Left ventricle myocardium inferior (tissue), 1 donor: Measurements from ENCODE around the gene IDH3A. TPM values are rescaled to one million over a fixed set of nuclear protein-coding genes. Genes with fewer than 3 reads are reported as not detected.

ENCODE experiments used
- DNase-seq: peaks from one replicate; pipeline ENCODE4 v3.0.0-alpha.2; 2020
- H3K27ac ChIP-seq: fragments of 200-600 bp; replicated peaks from 2 replicates; pipeline ENCODE4 v1.8.0; 2021
- H3K27me3 ChIP-seq: fragments of 200-600 bp; 2 replicates; pipeline ENCODE4 v1.8.0; 2021; ENCODE audit warnings: low read depth
- H3K36me3 ChIP-seq: fragments of 200-600 bp; 2 replicates; pipeline ENCODE4 v1.8.0; 2021
- H3K4me1 ChIP-seq: fragments of 200-600 bp; 2 replicates; pipeline ENCODE4 v1.8.0; 2021
- H3K4me3 ChIP-seq: fragments of 200-600 bp; 2 replicates; pipeline ENCODE4 v1.8.0; 2021; ENCODE audit warnings: mild to moderate bottlenecking, moderate library complexity
- H3K9me3 ChIP-seq: fragments of 200-600 bp; replicated peaks from 2 replicates; pipeline ENCODE4 v1.8.0; 2021
- intact Hi-C: fragments of 100-400 bp; cut with micrococcal nuclease; formaldehyde crosslinking; loops from one replicate; pipeline ENCODE4 v1.11.0; 2022
- total RNA-seq: library from RNA; stranded (reverse); fragmentation: NEBNext Ultra II Directional; extraction: Animal tissue kit (Norgen Biotek cat#: 25700); gene quantifications from one replicate; pipeline ENCODE4 v1.2.1, GENCODE V29; 2021
- TF ChIP-seq, protein P1 (sequence below): fragments of 200-600 bp; IDR thresholded peaks from 2 replicates; pipeline ENCODE4 v1.8.0; 2021; ENCODE audit warnings: antibody characterized with exemption, mild to moderate bottlenecking, borderline replicate concordance
- donor health status: DM: no; HTN: yes; CAD: no; lungs with severe emphysema.

IDH3A gene
- total RNA-seq, 1 donor from 2014 or later, result 465 TPM

DNA sequence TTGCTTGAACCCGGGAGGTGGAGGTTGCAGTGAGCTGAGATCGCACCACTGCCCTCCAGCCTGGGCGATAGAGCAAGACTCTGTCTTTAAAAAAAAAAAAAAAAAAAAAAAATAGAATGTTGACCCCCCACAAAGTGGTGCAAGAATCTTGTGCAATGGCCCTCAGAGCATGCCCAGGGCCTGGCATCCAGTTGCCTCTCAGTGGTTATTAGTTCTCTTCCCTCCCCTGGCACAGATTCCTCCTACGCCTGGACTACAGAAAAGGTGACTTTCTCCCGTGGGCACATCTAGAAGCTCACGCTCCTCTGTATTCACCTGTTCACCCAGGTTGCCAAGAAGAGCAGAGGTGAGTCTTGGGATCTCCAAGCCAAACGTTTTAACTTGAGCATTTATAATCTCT is 48.5 kb downstream of the IDH3A start:
- H3K4me3 ChIP-seq, result no peak overlapping the region
- H3K9me3 ChIP-seq, result no peaks in the 10 kb centered on the region
- no peaks in the 10 kb centered on the region for H3K27me3 ChIP-seq
- intact Hi-C loops, result loop anchor here (5.0 kb wide), 1 partner anchor 85 kb away; no protein-coding TSS in a partner anchor
- TF ChIP-seq, protein P1, sequence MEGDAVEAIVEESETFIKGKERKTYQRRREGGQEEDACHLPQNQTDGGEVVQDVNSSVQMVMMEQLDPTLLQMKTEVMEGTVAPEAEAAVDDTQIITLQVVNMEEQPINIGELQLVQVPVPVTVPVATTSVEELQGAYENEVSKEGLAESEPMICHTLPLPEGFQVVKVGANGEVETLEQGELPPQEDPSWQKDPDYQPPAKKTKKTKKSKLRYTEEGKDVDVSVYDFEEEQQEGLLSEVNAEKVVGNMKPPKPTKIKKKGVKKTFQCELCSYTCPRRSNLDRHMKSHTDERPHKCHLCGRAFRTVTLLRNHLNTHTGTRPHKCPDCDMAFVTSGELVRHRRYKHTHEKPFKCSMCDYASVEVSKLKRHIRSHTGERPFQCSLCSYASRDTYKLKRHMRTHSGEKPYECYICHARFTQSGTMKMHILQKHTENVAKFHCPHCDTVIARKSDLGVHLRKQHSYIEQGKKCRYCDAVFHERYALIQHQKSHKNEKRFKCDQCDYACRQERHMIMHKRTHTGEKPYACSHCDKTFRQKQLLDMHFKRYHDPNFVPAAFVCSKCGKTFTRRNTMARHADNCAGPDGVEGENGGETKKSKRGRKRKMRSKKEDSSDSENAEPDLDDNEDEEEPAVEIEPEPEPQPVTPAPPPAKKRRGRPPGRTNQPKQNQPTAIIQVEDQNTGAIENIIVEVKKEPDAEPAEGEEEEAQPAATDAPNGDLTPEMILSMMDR, result no peak
- no peaks in the 10 kb centered on the region for H3K36me3 ChIP-seq
- H3K4me1 ChIP-seq, result peaks cover 4% of the 10 kb centered on the region
- no peak for DNase-seq
- H3K27ac ChIP-seq, result no peak overlapping the region

DNA sequence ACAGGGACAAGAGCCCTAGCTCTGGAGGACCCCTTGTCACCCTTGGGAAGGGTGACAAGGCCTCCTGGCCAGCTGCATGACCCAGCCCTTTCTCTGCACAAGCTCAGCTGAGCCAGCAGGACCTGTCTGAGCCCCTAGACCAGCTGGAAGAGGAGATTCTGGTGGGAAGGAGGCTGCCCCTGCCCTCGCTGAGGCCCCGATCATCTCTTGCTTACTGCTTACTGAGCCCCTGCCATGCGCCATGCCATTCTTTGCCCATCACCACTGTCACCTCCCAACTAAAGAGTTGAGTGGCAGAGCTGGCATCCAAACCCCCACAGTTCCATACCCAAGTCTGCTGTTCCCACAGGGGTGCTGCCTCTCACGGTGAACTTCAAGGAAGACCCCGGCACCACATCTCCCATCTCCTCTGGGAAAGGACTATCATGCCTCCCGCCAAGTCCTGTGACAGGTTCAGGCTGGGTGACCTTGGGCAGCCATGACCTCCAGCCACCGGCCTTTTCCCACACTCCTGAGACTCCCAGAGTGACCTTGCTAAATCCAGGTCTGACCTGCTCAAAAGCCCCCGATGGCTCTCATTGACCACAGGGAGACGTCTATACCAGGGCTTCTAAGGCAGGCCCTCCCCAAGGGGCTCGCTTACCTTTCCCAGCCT is 51.2 kb downstream of the IDH3A start:
- Histone ChIP-seq H3K27me3 (no peaks in the 10 kb centered on the region), H3K9me3 (no peaks in the 10 kb centered on the region), H3K27ac (no peak overlapping the region), H3K4me3 (no peak overlapping the region), H3K36me3 (no peaks in the 10 kb centered on the region), H3K4me1 (peaks cover 29% of the 10 kb centered on the region)
- DNase-seq, result no peak
- intact Hi-C loops, result no loop called here
- TF ChIP-seq, protein P1, result no peak

DNA sequence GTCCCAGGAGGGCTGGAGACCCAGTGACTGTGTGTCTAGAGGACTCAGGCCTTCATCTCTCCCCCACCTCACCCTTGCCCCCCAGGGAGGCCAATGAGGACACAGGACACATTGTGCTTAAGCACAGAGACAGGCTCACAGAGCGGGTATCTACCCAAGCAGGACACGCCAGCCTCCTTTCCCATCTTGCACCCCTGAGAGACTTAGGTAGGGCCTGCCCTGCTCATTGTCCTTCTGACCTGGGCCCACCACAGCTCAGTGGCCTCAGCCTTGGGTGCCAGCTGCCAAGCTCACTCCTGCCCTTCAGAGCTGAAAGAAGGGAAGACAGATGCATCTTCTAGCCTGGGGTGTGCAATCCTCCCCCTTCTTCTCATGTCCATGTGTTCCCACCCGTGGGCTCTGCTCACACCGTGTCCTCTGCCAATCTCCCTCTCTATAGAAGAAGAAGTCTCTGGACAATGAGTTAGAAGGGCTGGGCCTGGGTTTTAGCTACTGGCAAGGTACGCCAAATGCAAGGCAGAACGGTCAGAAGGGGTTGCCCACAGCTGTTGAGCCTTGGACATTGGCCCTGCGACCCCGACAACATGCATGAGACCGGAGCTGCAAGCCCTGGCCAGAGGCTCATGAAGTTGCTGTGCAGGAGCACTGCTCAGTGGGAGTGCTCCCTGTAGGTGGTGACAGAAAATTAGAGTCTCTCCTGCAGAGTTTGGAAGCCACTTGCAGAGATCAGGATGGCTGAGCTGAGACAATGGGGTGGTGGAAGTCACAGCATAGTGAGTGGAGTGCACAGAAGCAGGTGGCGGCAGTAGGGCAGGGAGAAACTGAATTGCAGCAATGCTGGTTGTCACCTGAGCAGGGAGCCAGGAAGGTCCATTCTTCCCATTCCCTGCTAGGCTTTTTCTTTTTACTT is 52.4 kb downstream of the IDH3A start:
- intact Hi-C loops, result no loop called here
- Histone ChIP-seq H3K4me3 (no peak overlapping the region), H3K4me1 (peaks cover 40% of the 10 kb centered on the region), H3K36me3 (no peaks in the 10 kb centered on the region), H3K9me3 (no peaks in the 10 kb centered on the region), H3K27ac (no peak overlapping the region), H3K27me3 (no peaks in the 10 kb centered on the region)
- no peak for DNase-seq
- TF ChIP-seq, protein P1, result no peak

DNA sequence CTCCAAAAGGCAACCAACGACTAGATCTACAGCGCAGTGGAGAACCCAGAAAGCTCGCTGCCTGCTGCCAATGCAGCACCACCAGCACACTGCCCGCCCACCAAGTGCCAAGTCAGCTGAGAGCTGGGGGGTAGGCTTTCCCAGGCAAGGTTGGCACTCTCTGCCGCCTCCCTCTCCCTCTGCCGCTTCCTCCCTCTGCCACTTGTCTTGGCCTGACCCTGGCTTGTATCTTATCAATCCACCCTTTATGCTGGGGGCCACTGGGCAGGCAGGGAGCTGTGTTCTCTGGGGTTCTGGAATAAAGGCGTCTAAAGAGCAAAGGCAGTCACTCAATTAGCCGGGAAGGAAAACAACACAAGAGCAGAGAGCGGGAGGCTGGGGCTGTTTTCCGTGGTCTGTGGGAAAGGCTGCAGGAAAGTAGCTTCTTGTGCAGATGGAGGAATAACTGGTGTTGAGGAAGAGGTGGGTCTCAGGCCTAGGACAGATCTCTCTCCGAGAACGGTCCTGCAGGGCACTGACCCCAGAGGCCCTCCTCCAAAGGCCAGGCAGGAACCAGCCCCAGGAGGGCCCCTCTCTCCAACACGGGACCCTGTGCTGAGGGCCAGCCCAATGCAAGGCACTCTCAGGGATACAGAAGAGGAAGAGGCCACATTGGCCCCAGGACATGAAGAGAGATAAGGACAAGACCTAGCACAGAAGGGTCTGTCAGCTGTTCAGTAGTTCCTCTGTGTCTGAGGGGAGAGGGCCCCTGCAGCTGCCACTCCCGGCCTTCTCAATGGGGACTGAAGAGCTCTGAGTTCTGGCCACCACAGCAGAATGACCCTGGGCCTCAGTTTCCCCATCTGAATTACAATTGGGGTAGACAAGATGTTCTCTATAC is 54.4 kb downstream of the IDH3A start:
- peak; percentile 61 for DNase-seq
- TF ChIP-seq, protein P1, result no peak
- intact Hi-C loops, result no loop called here
- no peaks in the 10 kb centered on the region for H3K36me3 ChIP-seq
- no peaks in the 10 kb centered on the region for H3K9me3 ChIP-seq
- H3K27me3 ChIP-seq, result no peaks in the 10 kb centered on the region
- no peak overlapping the region for H3K4me3 ChIP-seq
- peak overlapping the region; percentile 83 for H3K27ac ChIP-seq
- H3K4me1 ChIP-seq, result peaks cover 50% of the 10 kb centered on the region
